ENCODE measurements around the gene EPHB2.

DNA sequence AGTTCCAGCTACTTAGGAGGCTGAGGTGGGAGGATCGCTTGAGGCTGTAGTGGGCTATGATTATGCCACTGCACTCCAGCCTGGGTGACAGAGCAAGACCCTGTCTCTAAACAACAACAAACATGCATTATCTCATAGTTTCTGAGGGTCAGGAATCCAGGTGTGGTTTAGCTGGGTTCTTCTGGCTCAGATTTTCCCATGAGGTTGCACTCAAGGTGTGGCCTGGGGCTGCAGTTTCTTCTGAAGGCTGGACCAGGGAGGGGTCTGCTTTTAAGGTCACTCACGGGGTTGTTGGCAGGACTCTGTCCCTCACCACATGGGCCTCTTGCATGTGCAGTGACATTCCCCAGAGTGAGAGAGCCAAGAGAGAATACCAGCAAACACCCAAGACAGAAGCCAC is 77.0 kb downstream of the EPHB2 start:
- TF ChIP-seq, protein P1, sequence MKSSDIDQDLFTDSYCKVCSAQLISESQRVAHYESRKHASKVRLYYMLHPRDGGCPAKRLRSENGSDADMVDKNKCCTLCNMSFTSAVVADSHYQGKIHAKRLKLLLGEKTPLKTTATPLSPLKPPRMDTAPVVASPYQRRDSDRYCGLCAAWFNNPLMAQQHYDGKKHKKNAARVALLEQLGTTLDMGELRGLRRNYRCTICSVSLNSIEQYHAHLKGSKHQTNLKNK (CRISPR knock-in tag; IDR thresholded peaks at IDR 0.05) = no peak
- TF ChIP-seq, protein P2, sequence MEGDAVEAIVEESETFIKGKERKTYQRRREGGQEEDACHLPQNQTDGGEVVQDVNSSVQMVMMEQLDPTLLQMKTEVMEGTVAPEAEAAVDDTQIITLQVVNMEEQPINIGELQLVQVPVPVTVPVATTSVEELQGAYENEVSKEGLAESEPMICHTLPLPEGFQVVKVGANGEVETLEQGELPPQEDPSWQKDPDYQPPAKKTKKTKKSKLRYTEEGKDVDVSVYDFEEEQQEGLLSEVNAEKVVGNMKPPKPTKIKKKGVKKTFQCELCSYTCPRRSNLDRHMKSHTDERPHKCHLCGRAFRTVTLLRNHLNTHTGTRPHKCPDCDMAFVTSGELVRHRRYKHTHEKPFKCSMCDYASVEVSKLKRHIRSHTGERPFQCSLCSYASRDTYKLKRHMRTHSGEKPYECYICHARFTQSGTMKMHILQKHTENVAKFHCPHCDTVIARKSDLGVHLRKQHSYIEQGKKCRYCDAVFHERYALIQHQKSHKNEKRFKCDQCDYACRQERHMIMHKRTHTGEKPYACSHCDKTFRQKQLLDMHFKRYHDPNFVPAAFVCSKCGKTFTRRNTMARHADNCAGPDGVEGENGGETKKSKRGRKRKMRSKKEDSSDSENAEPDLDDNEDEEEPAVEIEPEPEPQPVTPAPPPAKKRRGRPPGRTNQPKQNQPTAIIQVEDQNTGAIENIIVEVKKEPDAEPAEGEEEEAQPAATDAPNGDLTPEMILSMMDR (IDR thresholded peaks at IDR 0.05) = no peak
- TF ChIP-seq, protein P3, sequence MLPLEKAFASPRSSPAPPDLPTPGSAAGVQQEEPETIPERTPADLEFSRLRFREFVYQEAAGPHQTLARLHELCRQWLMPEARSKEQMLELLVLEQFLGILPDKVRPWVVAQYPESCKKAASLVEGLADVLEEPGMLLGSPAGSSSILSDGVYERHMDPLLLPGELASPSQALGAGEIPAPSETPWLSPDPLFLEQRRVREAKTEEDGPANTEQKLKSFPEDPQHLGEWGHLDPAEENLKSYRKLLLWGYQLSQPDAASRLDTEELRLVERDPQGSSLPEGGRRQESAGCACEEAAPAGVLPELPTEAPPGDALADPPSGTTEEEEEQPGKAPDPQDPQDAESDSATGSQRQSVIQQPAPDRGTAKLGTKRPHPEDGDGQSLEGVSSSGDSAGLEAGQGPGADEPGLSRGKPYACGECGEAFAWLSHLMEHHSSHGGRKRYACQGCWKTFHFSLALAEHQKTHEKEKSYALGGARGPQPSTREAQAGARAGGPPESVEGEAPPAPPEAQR (CRISPR knock-in tag; IDR thresholded peaks at IDR 0.05) = no peak
- TF ChIP-seq GRHL2 (CRISPR knock-in tag; IDR thresholded peaks at IDR 0.05; ENCODE audit: insufficient replicate concordance, severe bottlenecking) = no peak
- TF ChIP-seq RELA (CRISPR knock-in tag; IDR thresholded peaks at IDR 0.05; ENCODE audit: borderline replicate concordance) = no peak
